Liver (tissue), 3 donors: ENCODE data around the gene RNF144B.

Experiments used
- RAD21 ChIP-seq, 2 donors: IDR thresholded peaks; 2 replicates each; pipeline ENCODE4 v1.6.1; 2016; ENCODE audit warnings: antibody characterized with exemption in 2 of 2, mild to moderate bottlenecking in 2 of 2
- TF ChIP-seq, protein P1 (sequence below): fragments of 150-350 bp; IDR thresholded peaks from 2 replicates; pipeline ENCODE4 v1.5.1; 2017; ENCODE audit warnings: improper control_type of control experiment, low read depth, low read length; ENCODE audit not compliant: missing input control
- donor health status: healthy.
- donor health status: healthy.

DNA sequence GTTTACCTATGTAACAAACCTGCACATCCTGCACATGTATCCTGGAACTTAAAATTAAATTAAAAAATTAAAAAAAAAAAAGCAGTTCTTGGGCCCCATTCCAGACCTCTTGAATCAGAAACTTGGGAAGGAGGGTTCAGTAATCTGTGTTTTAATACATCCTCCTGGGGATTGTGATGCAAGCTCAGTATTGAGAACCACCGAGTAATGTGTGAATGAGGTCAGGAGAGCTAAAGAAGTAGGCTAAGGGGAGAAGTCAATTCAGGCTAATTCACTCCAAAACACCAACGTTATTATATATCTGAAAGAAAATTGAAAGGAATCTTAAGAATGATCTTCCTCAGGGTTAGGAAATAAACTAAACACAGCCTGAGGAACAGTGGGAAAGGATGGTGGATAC, 120.4 kb downstream of the RNF144B start:
- TF ChIP-seq, protein P1, sequence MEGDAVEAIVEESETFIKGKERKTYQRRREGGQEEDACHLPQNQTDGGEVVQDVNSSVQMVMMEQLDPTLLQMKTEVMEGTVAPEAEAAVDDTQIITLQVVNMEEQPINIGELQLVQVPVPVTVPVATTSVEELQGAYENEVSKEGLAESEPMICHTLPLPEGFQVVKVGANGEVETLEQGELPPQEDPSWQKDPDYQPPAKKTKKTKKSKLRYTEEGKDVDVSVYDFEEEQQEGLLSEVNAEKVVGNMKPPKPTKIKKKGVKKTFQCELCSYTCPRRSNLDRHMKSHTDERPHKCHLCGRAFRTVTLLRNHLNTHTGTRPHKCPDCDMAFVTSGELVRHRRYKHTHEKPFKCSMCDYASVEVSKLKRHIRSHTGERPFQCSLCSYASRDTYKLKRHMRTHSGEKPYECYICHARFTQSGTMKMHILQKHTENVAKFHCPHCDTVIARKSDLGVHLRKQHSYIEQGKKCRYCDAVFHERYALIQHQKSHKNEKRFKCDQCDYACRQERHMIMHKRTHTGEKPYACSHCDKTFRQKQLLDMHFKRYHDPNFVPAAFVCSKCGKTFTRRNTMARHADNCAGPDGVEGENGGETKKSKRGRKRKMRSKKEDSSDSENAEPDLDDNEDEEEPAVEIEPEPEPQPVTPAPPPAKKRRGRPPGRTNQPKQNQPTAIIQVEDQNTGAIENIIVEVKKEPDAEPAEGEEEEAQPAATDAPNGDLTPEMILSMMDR, result no peak
- no peak for TF ChIP-seq RAD21 (IDR thresholded peaks at IDR 0.05)
